GM21576 (cell line): ENCODE results near the gene ST3GAL3.

Source experiments
- ATAC-seq: cut with Tn5 transposase; IDR thresholded peaks from one replicate; pipeline ENCODE4 v1.9.1; 2021; ENCODE audit warnings: mild to moderate bottlenecking, moderate library complexity; ENCODE audit not compliant: unreplicated experiment

The ST3GAL3 gene

GRCh38 chr1:43707190-43708001 is at the start of gene ST3GAL3:
ST3GAL3 (plus strand) TSS chr1:43707536; CDS start chr1:43736263, 28,727 bp downstream.
- ATAC-seq = peak; percentile 94

GRCh38 chr1:43659212-43660166 is 47.8 kb upstream of the ST3GAL3 start:
- no peak for ATAC-seq

GRCh38 chr1:43660355-43660754 is 47.0 kb upstream of the ST3GAL3 start:
- ATAC-seq = no peak

- ATAC-seq = no peak
These were observed 43.0 kb upstream of the ST3GAL3 start for GRCh38 chr1:43664369-43664768.

GRCh38 chr1:43666608-43667007 is 40.7 kb upstream of the ST3GAL3 start:
- no peak for ATAC-seq

- ATAC-seq = no peak
These were observed 38.4 kb upstream of the ST3GAL3 start for GRCh38 chr1:43668956-43669355.

GRCh38 chr1:43669878-43670277 is 37.5 kb upstream of the ST3GAL3 start:
- ATAC-seq = no peak

GRCh38 chr1:43671193-43671592 is 36.1 kb upstream of the ST3GAL3 start:
- no peak for ATAC-seq

- ATAC-seq = no peak
These were observed 35.6 kb upstream of the ST3GAL3 start for GRCh38 chr1:43671626-43672330.

- no peak for ATAC-seq
These were observed 34.1 kb upstream of the ST3GAL3 start for GRCh38 chr1:43673261-43673660.

GRCh38 chr1:43678940-43679339 is 28.4 kb upstream of the ST3GAL3 start:
- ATAC-seq = no peak

- no peak for ATAC-seq
These were observed 23.8 kb upstream of the ST3GAL3 start for GRCh38 chr1:43683560-43683959.

- no peak for ATAC-seq
These were observed 20.5 kb upstream of the ST3GAL3 start for GRCh38 chr1:43686801-43687200.

- ATAC-seq = no peak
These were observed 19.8 kb upstream of the ST3GAL3 start for GRCh38 chr1:43687301-43688108.

GRCh38 chr1:43688109-43688387 is 19.3 kb upstream of the ST3GAL3 start:
- ATAC-seq = no peak

- no peak for ATAC-seq
These were observed 18.7 kb upstream of the ST3GAL3 start for GRCh38 chr1:43688594-43689000.

- no peak for ATAC-seq
These were observed 18.0 kb upstream of the ST3GAL3 start for GRCh38 chr1:43689289-43689688.

GRCh38 chr1:43691871-43692815 is 15.2 kb upstream of the ST3GAL3 start:
- ATAC-seq = no peak

GRCh38 chr1:43693371-43693770 is 14.0 kb upstream of the ST3GAL3 start:
- ATAC-seq = no peak
